Fibroblast of lung (primary cell): ENCODE data around the gene PLEKHA6.

Experiments
- CTCF ChIP-seq, 2 donors: IDR thresholded peaks in 1 of 2; conservative IDR thresholded peaks in 1 of 2; 1 replicate in 1 of 2; 2 replicates in 1 of 2; pipeline ENCODE4 v1.5.1; 2011 to 2012; ENCODE audit warnings: low read length in 2 of 2, control low read depth in 1 of 2, inconsistent platforms in 1 of 2, low read depth in 1 of 2, mild to moderate bottlenecking in 1 of 2
- EZH2 ChIP-seq: IDR thresholded peaks from 2 replicates; pipeline ENCODE4 v1.5.1; 2012; ENCODE audit warnings: low read length, control low read depth, mild to moderate bottlenecking; ENCODE audit errors: missing control alignments

GRCh38 chr1:204355913-204356312, 3.8 kb downstream of the PLEKHA6 start:
- no peak for TF ChIP-seq CTCF (conservative IDR thresholded peaks at IDR 0.05 in 1 of 2, IDR thresholded peaks at IDR 0.05 in 1 of 2; ENCODE audit: low read depth in 1 of 2, low read length in 2 of 2)
- no peak for TF ChIP-seq EZH2
